ENCODE results near the gene SRI. TPM values are rescaled to one million over a fixed set of nuclear protein-coding genes. Genes with fewer than 3 reads are reported as not detected.
A peak's percentile ranks its signal among the peaks of the same experiment; 100 is the strongest.

Gene SRI
- total and polyA plus RNA-seq, 4 experiments from 2014 or later: 76.1 to 353 (median 178) TPM

- Mint-ChIP-seq H3K4me3 (no peak overlapping the region), H3K36me3 (peaks cover 0 to 6% of the 10 kb centered on the region in 2 donors), H3K27me3 (peaks cover 4 to 12% of the 10 kb centered on the region in 2 donors), H3K27ac (no peak overlapping the region), H3K9me3 (peaks cover 0 to 14% (median 9%) of the 10 kb centered on the region in 8 donors), H3K4me1 (peaks cover 7 to 15% (median 10%) of the 10 kb centered on the region in 4 donors)
- no peak for DNase-seq
- ChIA-PET POLR2A (ENCODE audit: partially characterized antibody) (no interaction called here), CTCF (ENCODE audit: partially characterized antibody) (no interaction called here)
- Histone ChIP-seq H3K4me3 (ENCODE audit: low read length in 2 of 2) (no peak overlapping the region), H3K9me3 (ENCODE audit: control insufficient read depth in 1 of 2, low read length in 2 of 2) (no peaks in the 10 kb centered on the region), H3K27ac (ENCODE audit: low read depth, low read length) (no peak overlapping the region), H3K27me3 (ENCODE audit: insufficient read depth, low read length) (peaks cover 6% of the 10 kb centered on the region), H3K36me3 (ENCODE audit: insufficient read depth, low read length) (no peaks in the 10 kb centered on the region), H3K4me1 (ENCODE audit: insufficient read depth, low read length) (peaks cover 9% of the 10 kb centered on the region)
- intact Hi-C loops (cut with micrococcal nuclease): loop anchor here (10.0 kb wide), 1 partner anchor 880 kb away; the partner anchor contains the start of gene CROT
These were observed 4.9 kb upstream of the SRI start for GRCh38 chr7:88224601-88225275.

GRCh38 chr7:88223265-88223664 lies 3.4 kb upstream of the SRI start:
- Histone ChIP-seq H3K36me3 (ENCODE audit: insufficient read depth, low read length) (no peaks in the 10 kb centered on the region), H3K27ac (ENCODE audit: low read depth, low read length) (no peak overlapping the region), H3K4me1 (ENCODE audit: insufficient read depth, low read length) (peaks cover 12% of the 10 kb centered on the region), H3K27me3 (ENCODE audit: insufficient read depth, low read length) (peaks cover 6% of the 10 kb centered on the region), H3K9me3 (ENCODE audit: control insufficient read depth in 1 of 2, low read length in 2 of 2) (no peaks in the 10 kb centered on the region), H3K4me3 (ENCODE audit: low read length in 2 of 2) (no peak overlapping the region)
- CTCF ChIA-PET (ENCODE audit: partially characterized antibody): no interaction called here
- no peak for DNase-seq
- Mint-ChIP-seq H3K4me1 (peaks cover 13 to 27% (median 17%) of the 10 kb centered on the region in 4 donors), H3K9me3 (peaks cover 0 to 3% (median 1%) of the 10 kb centered on the region in 8 donors), H3K27ac (no peak overlapping the region), H3K4me3 (no peak overlapping the region), H3K36me3 (peaks cover 0 to 12% of the 10 kb centered on the region in 2 donors), H3K27me3 (peaks cover 2 to 9% of the 10 kb centered on the region in 2 donors)
- intact Hi-C loops (cut with micrococcal nuclease): loop anchor here (10.0 kb wide), 1 partner anchor 878 kb away; the partner anchor contains the start of gene CROT
- POLR2A ChIA-PET (ENCODE audit: partially characterized antibody): no interaction called here

- Mint-ChIP-seq H3K4me1 (peaks cover 28 to 55% (median 33%) of the 10 kb centered on the region in 4 donors), H3K9me3 (no peaks in the 10 kb centered on the region), H3K4me3 (peak overlapping the region; percentile 91 to 98 (median 96)), H3K27me3 (peaks cover 0 to 2% of the 10 kb centered on the region in 2 donors), H3K36me3 (peaks cover 12 to 35% of the 10 kb centered on the region in 2 donors), H3K27ac (peak overlapping the region; percentile 86 to 96 (median 94))
- peak; percentile 25 to 51 (median 29) for DNase-seq
- H3K4me1 ChIP-seq (ENCODE audit: insufficient read depth, low read length): peaks cover 24% of the 10 kb centered on the region
- no peaks in the 10 kb centered on the region for H3K9me3 ChIP-seq (ENCODE audit: control insufficient read depth in 1 of 2, low read length in 2 of 2)
- peak overlapping the region; percentile 62 to 77 for H3K4me3 ChIP-seq (ENCODE audit: low read length in 2 of 2)
- H3K27ac ChIP-seq (ENCODE audit: low read depth, low read length): peak overlapping the region; percentile 76
- no peaks in the 10 kb centered on the region for H3K27me3 ChIP-seq (ENCODE audit: insufficient read depth, low read length)
- ChIA-PET CTCF (ENCODE audit: partially characterized antibody) (interaction anchor here (1.2 kb wide), 1 partner anchor 12 kb away, joined by 3 read pairs; no protein-coding TSS in a partner anchor), POLR2A (ENCODE audit: partially characterized antibody) (interaction anchor here (0.9 kb wide), 1 partner anchor 285 kb away, joined by 3 read pairs; the partner anchor contains the start of gene ADAM22)
- peaks cover 15% of the 10 kb centered on the region for H3K36me3 ChIP-seq (ENCODE audit: insufficient read depth, low read length)
- intact Hi-C loops (cut with micrococcal nuclease): loop anchor here (2.0 to 10.0 kb wide), 4 partner anchors 16 to 1004 kb away; partner anchors contain the start of genes DBF4, RUNDC3B, SLC25A40 and TMEM243
These were observed 817 bp downstream of the SRI start for GRCh38 chr7:88218836-88219605.

- no peaks in the 10 kb centered on the region for H3K27me3 Mint-ChIP-seq
- H3K4me3 Mint-ChIP-seq: peak overlapping the region; percentile 91 to 98 (median 96)
- peaks cover 27% of the 10 kb centered on the region for H3K4me1 ChIP-seq (ENCODE audit: insufficient read depth, low read length)
- intact Hi-C loops (cut with micrococcal nuclease): loop anchor here (2.0 to 10.0 kb wide), 4 partner anchors 16 to 1004 kb away; partner anchors contain the start of genes DBF4, RUNDC3B, SLC25A40 and TMEM243
- peaks cover 18% of the 10 kb centered on the region for H3K36me3 ChIP-seq (ENCODE audit: insufficient read depth, low read length)
- H3K4me3 ChIP-seq (ENCODE audit: low read length in 2 of 2): peak overlapping the region; percentile 62 to 77
- peak overlapping the region; percentile 86 to 96 (median 94) for H3K27ac Mint-ChIP-seq
- no peaks in the 10 kb centered on the region for H3K9me3 ChIP-seq (ENCODE audit: control insufficient read depth in 1 of 2, low read length in 2 of 2)
- H3K27me3 ChIP-seq (ENCODE audit: insufficient read depth, low read length): no peaks in the 10 kb centered on the region
- H3K4me1 Mint-ChIP-seq: peaks cover 31 to 60% (median 35%) of the 10 kb centered on the region in 4 donors
- H3K9me3 Mint-ChIP-seq: no peaks in the 10 kb centered on the region
- DNase-seq: peak in 1 of 5 donors; percentile 8
- ChIA-PET POLR2A (ENCODE audit: partially characterized antibody) (interaction anchor here (0.9 to 1.3 kb wide), 2 partner anchors 15 to 285 kb away, joined by 3 read pairs; partner anchors contain the start of gene ADAM22), CTCF (ENCODE audit: partially characterized antibody) (interaction anchor here (1.2 kb wide), 1 partner anchor 11 kb away, joined by 3 read pairs; no protein-coding TSS in a partner anchor)
- H3K36me3 Mint-ChIP-seq: peaks cover 17 to 40% of the 10 kb centered on the region in 2 donors
- peak overlapping the region; percentile 76 for H3K27ac ChIP-seq (ENCODE audit: low read depth, low read length)
These were observed 1.5 kb downstream of the SRI start for GRCh38 chr7:88218429-88218745.

GRCh38 chr7:88217675-88218428 lies 2.0 kb downstream of the SRI start:
- intact Hi-C loops (cut with micrococcal nuclease): loop anchor here (2.0 to 10.0 kb wide), 4 partner anchors 15 to 1003 kb away; partner anchors contain the start of genes DBF4, RUNDC3B, SLC25A40 and TMEM243
- Histone ChIP-seq H3K36me3 (ENCODE audit: insufficient read depth, low read length) (peaks cover 18% of the 10 kb centered on the region), H3K4me3 (ENCODE audit: low read length in 2 of 2) (peak overlapping the region; percentile 62 to 77), H3K9me3 (ENCODE audit: control insufficient read depth in 1 of 2, low read length in 2 of 2) (no peaks in the 10 kb centered on the region), H3K27me3 (ENCODE audit: insufficient read depth, low read length) (no peaks in the 10 kb centered on the region), H3K4me1 (ENCODE audit: insufficient read depth, low read length) (peaks cover 27% of the 10 kb centered on the region), H3K27ac (ENCODE audit: low read depth, low read length) (peak overlapping the region; percentile 76)
- CTCF ChIA-PET (ENCODE audit: partially characterized antibody): interaction anchor here (1.0 to 1.2 kb wide), 2 partner anchors 10 to 282 kb away, joined by 3 read pairs; no protein-coding TSS in a partner anchor
- Mint-ChIP-seq H3K4me1 (peaks cover 37 to 65% (median 40%) of the 10 kb centered on the region in 4 donors), H3K27ac (peak overlapping the region; percentile 81 to 95 (median 93)), H3K4me3 (peak overlapping the region; percentile 91 to 98 (median 96)), H3K9me3 (no peaks in the 10 kb centered on the region), H3K36me3 (peaks cover 22 to 45% of the 10 kb centered on the region in 2 donors), H3K27me3 (no peaks in the 10 kb centered on the region)
- POLR2A ChIA-PET (ENCODE audit: partially characterized antibody): interaction anchor here (0.9 to 1.3 kb wide), 2 partner anchors 14 to 284 kb away, joined by 3 read pairs; partner anchors contain the start of gene ADAM22
- DNase-seq: peak; percentile 21 to 47 (median 25)

GRCh38 chr7:88216276-88216675 lies 3.6 kb downstream of the SRI start:
- Mint-ChIP-seq H3K4me1 (peaks cover 37 to 64% (median 40%) of the 10 kb centered on the region in 4 donors), H3K36me3 (peaks cover 29 to 57% of the 10 kb centered on the region in 2 donors), H3K27me3 (no peaks in the 10 kb centered on the region), H3K4me3 (no peak overlapping the region), H3K9me3 (no peaks in the 10 kb centered on the region), H3K27ac (peak overlapping the region in 1 of 7 donors; percentile 6)
- ChIA-PET CTCF (ENCODE audit: partially characterized antibody) (interaction anchor here (0.9 kb wide), 1 partner anchor 10 kb away, joined by 4 read pairs; no protein-coding TSS in a partner anchor), POLR2A (ENCODE audit: partially characterized antibody) (no interaction called here)
- H3K4me1 ChIP-seq (ENCODE audit: insufficient read depth, low read length): peaks cover 26% of the 10 kb centered on the region
- peaks cover 28% of the 10 kb centered on the region for H3K36me3 ChIP-seq (ENCODE audit: insufficient read depth, low read length)
- no peak for DNase-seq
- H3K27ac ChIP-seq (ENCODE audit: low read depth, low read length): no peak overlapping the region
- H3K27me3 ChIP-seq (ENCODE audit: insufficient read depth, low read length): no peaks in the 10 kb centered on the region
- intact Hi-C loops (cut with micrococcal nuclease): loop anchor here (10.0 kb wide), 2 partner anchors 591 to 1001 kb away; partner anchors contain the start of genes RUNDC3B and TMEM243
- H3K4me3 ChIP-seq (ENCODE audit: low read length in 2 of 2): no peak overlapping the region
- no peaks in the 10 kb centered on the region for H3K9me3 ChIP-seq (ENCODE audit: control insufficient read depth in 1 of 2, low read length in 2 of 2)
